ENCODE data around the gene DNAJC6. TPM values are rescaled to one million over a fixed set of nuclear protein-coding genes. Genes with fewer than 3 reads are reported as not detected.

DNAJC6 gene
- total RNA-seq, 4 donors from 2014 or later: 2.8 to 9.2 (median 5.3) TPM

- intact Hi-C loops (cut with DNase I): no loop called here
- Histone ChIP-seq H3K27me3 (no peaks in the 10 kb centered on the region), H3K36me3 (no peaks in the 10 kb centered on the region), H3K4me3 (replicated peaks in 1 of 3) (no peak overlapping the region), H3K27ac (no peak overlapping the region), H3K9me3 (no peaks in the 10 kb centered on the region), H3K4me1 (no peaks in the 10 kb centered on the region)
- TF ChIP-seq CTCF (IDR thresholded peaks at IDR 0.05): no peak
- TF ChIP-seq POLR2A (IDR thresholded peaks at IDR 0.05): no peak
- DNase-seq: no peak
- WGBS, 2 donors: 78 to 91% methylated on average over 2 of the region's 2 CpGs
Measured at GRCh38 chr1:65334081-65334480, 24.7 kb downstream of the DNAJC6 start.

- Histone ChIP-seq H3K9me3 (no peaks in the 10 kb centered on the region), H3K27ac (no peak overlapping the region), H3K36me3 (no peaks in the 10 kb centered on the region), H3K27me3 (no peaks in the 10 kb centered on the region), H3K4me1 (no peaks in the 10 kb centered on the region), H3K4me3 (replicated peaks in 1 of 3) (no peak overlapping the region)
- 88 to 92% methylated on average over 3 of the region's 3 CpGs for WGBS, 2 donors
- intact Hi-C loops (cut with DNase I): no loop called here
- TF ChIP-seq CTCF (IDR thresholded peaks at IDR 0.05): no peak
- TF ChIP-seq POLR2A (IDR thresholded peaks at IDR 0.05): no peak
- DNase-seq: no peak
Measured at GRCh38 chr1:65339866-65340468, 30.6 kb downstream of the DNAJC6 start.

- intact Hi-C loops (cut with DNase I): no loop called here
- no peak for TF ChIP-seq CTCF (IDR thresholded peaks at IDR 0.05)
- no peak for TF ChIP-seq POLR2A (IDR thresholded peaks at IDR 0.05)
- Histone ChIP-seq H3K4me3 (replicated peaks in 1 of 3) (no peak overlapping the region), H3K9me3 (no peaks in the 10 kb centered on the region), H3K36me3 (no peaks in the 10 kb centered on the region), H3K27ac (no peak overlapping the region), H3K4me1 (no peaks in the 10 kb centered on the region), H3K27me3 (no peaks in the 10 kb centered on the region)
- DNase-seq: no peak
- WGBS, 2 donors: 69 to 74% methylated on average over 1 of the region's 1 CpG
Measured at GRCh38 chr1:65341381-65341780, 32.0 kb downstream of the DNAJC6 start.

- intact Hi-C loops (cut with DNase I): no loop called here
- H3K4me1 ChIP-seq: no peaks in the 10 kb centered on the region
- TF ChIP-seq POLR2A (IDR thresholded peaks at IDR 0.05) (no peak), CTCF (IDR thresholded peaks at IDR 0.05) (no peak)
- H3K4me3 ChIP-seq (replicated peaks in 1 of 3): no peak overlapping the region
- 89 to 98% methylated on average over 3 of the region's 3 CpGs for WGBS, 2 donors
- H3K27me3 ChIP-seq: no peaks in the 10 kb centered on the region
- no peak overlapping the region for H3K27ac ChIP-seq
- no peak for DNase-seq
- H3K36me3 ChIP-seq: no peaks in the 10 kb centered on the region
- H3K9me3 ChIP-seq: no peaks in the 10 kb centered on the region
Measured at GRCh38 chr1:65343286-65343685, 33.9 kb downstream of the DNAJC6 start.

- no peak overlapping the region for H3K4me3 ChIP-seq (replicated peaks in 1 of 3)
- DNase-seq: no peak
- no peak overlapping the region for H3K27ac ChIP-seq
- H3K36me3 ChIP-seq: no peaks in the 10 kb centered on the region
- no peaks in the 10 kb centered on the region for H3K4me1 ChIP-seq
- no peaks in the 10 kb centered on the region for H3K27me3 ChIP-seq
- intact Hi-C loops (cut with DNase I): no loop called here
- WGBS, 2 donors: 77% methylated on average over 3 of the region's 3 CpGs
- H3K9me3 ChIP-seq: no peaks in the 10 kb centered on the region
- TF ChIP-seq CTCF (IDR thresholded peaks at IDR 0.05): no peak
- TF ChIP-seq POLR2A (IDR thresholded peaks at IDR 0.05): no peak
Measured at GRCh38 chr1:65344171-65344814, 35.0 kb downstream of the DNAJC6 start.

All from thyroid gland (tissue), 4 donors.